ENCODE results near the gene CDC14A. TPM values are rescaled to one million over a fixed set of nuclear protein-coding genes. Genes with fewer than 3 reads are reported as not detected.

Gene CDC14A
- polyA plus RNA-seq, 1 donor from 2014 or later = 2.7 TPM

DNA sequence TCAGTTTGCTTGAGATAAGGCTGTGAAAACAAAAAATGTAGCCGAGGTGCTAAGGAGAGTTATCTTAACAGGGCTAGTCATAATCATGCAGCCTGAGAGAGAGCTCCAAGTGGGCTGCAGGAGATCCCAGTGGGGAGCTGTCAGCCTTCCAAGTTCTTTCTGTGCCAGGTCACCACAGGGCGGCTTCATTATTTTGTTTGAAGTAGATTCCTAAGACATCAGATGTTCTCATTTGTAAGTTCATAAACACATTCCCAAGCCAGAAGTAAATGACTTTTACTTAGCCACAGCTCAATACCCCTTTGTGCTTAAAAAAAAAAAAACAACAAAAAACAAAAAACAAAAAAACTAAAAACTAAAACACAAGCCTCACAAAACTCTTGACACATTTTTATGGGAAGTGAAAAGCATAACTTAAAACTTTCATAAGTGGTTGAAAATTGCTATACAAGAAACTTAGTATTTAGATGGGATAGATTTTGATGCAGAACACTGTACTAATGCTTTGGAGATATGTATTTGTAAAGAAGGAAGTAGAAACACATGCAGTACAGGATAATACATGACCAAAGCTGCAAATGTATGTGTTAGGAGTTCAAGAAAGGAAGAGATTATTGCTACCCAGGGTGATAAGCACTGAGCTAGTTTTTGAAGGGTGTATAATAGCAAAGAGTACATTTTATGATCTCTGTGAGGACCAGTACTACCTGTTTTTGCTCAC lies 8.6 kb downstream of the CDC14A start:
- Histone ChIP-seq H3K9me3 (ENCODE audit: low read length) (no peaks in the 10 kb centered on the region), H3K4me2 (ENCODE audit: low read length) (no peak overlapping the region), H3K27ac (ENCODE audit: low read length) (no peak overlapping the region), H3K9me2 (ENCODE audit: insufficient read depth, low read length) (no peaks in the 10 kb centered on the region), H3K27me3 (ENCODE audit: insufficient read depth, low read depth, low read length) (no peaks in the 10 kb centered on the region), H3K79me2 (replicated peaks; ENCODE audit: insufficient read depth, low read length) (peaks cover 29% of the 10 kb centered on the region), H3F3A (ENCODE audit: insufficient read depth, low read length, poor library complexity, severe bottlenecking) (no peaks in the 10 kb centered on the region), H4K20me1 (ENCODE audit: insufficient read depth) (no peaks in the 10 kb centered on the region), H3K4me3 (ENCODE audit: low read length) (no peak overlapping the region), H3K36me3 (ENCODE audit: insufficient read depth, low read length) (no peaks in the 10 kb centered on the region), H3K9ac (ENCODE audit: low read length) (no peak overlapping the region), H2AFZ (ENCODE audit: low read depth, low read length) (no peak overlapping the region)
- TF ChIP-seq EZH2 (IDR thresholded peaks at IDR 0.05; ENCODE audit: borderline replicate concordance, insufficient read depth, low read length, poor library complexity, severe bottlenecking) (no peak), TAF1 (IDR thresholded peaks at IDR 0.05; ENCODE audit: low read depth) (no peak), EP300 (conservative IDR thresholded peaks at IDR 0.05; ENCODE audit: poor library complexity, severe bottlenecking) (no peak), SMC3 (conservative IDR thresholded peaks at IDR 0.05; ENCODE audit: poor library complexity) (no peak)
- TF ChIP-seq, protein P1, sequence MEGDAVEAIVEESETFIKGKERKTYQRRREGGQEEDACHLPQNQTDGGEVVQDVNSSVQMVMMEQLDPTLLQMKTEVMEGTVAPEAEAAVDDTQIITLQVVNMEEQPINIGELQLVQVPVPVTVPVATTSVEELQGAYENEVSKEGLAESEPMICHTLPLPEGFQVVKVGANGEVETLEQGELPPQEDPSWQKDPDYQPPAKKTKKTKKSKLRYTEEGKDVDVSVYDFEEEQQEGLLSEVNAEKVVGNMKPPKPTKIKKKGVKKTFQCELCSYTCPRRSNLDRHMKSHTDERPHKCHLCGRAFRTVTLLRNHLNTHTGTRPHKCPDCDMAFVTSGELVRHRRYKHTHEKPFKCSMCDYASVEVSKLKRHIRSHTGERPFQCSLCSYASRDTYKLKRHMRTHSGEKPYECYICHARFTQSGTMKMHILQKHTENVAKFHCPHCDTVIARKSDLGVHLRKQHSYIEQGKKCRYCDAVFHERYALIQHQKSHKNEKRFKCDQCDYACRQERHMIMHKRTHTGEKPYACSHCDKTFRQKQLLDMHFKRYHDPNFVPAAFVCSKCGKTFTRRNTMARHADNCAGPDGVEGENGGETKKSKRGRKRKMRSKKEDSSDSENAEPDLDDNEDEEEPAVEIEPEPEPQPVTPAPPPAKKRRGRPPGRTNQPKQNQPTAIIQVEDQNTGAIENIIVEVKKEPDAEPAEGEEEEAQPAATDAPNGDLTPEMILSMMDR (IDR thresholded peaks at IDR 0.05; ENCODE audit: poor library complexity, severe bottlenecking) = no peak

DNA sequence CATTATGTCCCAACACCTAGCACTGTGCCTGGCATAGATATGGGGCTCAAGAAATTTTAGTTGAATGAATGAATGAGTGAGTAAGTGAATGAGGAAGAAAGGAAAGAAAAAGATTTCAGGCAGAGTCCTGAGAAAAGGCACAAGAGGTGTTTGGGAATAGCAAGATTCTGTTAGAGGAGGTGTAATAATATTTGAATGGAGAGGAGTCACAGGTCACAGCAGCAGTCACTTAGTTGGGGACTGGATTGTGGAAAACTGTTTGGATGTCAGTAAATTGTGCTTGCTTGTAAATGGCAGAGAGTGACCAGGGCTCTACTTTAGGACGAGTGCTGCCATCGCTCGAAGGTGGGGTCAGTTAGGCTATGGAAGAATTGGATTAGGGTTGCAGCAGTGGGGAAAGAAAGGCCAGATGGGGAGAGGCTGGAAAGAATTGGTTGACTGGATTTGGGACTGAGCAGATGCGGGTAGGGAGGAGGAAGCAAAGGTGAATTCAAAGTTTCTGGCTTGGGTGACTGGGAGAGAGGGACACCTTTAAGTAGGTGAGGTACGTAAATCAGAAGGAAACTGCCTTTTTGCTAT lies 9.3 kb downstream of the CDC14A start:
- H3K27me3 ChIP-seq (ENCODE audit: insufficient read depth, low read depth, low read length) = no peaks in the 10 kb centered on the region
- H3K9me3 ChIP-seq (ENCODE audit: low read length) = no peaks in the 10 kb centered on the region
- H3K4me2 ChIP-seq (ENCODE audit: low read length) = no peak overlapping the region
- peaks cover 25% of the 10 kb centered on the region for H3K79me2 ChIP-seq (replicated peaks; ENCODE audit: insufficient read depth, low read length)
- H3K27ac ChIP-seq (ENCODE audit: low read length) = no peak overlapping the region
- no peaks in the 10 kb centered on the region for H4K20me1 ChIP-seq (ENCODE audit: insufficient read depth)
- no peak overlapping the region for H3K4me3 ChIP-seq (ENCODE audit: low read length)
- no peak overlapping the region for H2AFZ ChIP-seq (ENCODE audit: low read depth, low read length)
- H3K9ac ChIP-seq (ENCODE audit: low read length) = no peak overlapping the region
- no peaks in the 10 kb centered on the region for H3K9me2 ChIP-seq (ENCODE audit: insufficient read depth, low read length)
- H3K36me3 ChIP-seq (ENCODE audit: insufficient read depth, low read length) = no peaks in the 10 kb centered on the region
- TF ChIP-seq SMC3 (conservative IDR thresholded peaks at IDR 0.05; ENCODE audit: poor library complexity) (no peak), TAF1 (IDR thresholded peaks at IDR 0.05; ENCODE audit: low read depth) (no peak), RAD21 (conservative IDR thresholded peaks at IDR 0.05) (no peak), EZH2 (IDR thresholded peaks at IDR 0.05; ENCODE audit: borderline replicate concordance, insufficient read depth, low read length, poor library complexity, severe bottlenecking) (no peak), POLR2AphosphoS5 (IDR thresholded peaks at IDR 0.05) (no peak), EP300 (conservative IDR thresholded peaks at IDR 0.05; ENCODE audit: poor library complexity, severe bottlenecking) (no peak), MXI1 (conservative IDR thresholded peaks at IDR 0.05; ENCODE audit: poor library complexity, severe bottlenecking) (no peak)
- TF ChIP-seq, protein P2, sequence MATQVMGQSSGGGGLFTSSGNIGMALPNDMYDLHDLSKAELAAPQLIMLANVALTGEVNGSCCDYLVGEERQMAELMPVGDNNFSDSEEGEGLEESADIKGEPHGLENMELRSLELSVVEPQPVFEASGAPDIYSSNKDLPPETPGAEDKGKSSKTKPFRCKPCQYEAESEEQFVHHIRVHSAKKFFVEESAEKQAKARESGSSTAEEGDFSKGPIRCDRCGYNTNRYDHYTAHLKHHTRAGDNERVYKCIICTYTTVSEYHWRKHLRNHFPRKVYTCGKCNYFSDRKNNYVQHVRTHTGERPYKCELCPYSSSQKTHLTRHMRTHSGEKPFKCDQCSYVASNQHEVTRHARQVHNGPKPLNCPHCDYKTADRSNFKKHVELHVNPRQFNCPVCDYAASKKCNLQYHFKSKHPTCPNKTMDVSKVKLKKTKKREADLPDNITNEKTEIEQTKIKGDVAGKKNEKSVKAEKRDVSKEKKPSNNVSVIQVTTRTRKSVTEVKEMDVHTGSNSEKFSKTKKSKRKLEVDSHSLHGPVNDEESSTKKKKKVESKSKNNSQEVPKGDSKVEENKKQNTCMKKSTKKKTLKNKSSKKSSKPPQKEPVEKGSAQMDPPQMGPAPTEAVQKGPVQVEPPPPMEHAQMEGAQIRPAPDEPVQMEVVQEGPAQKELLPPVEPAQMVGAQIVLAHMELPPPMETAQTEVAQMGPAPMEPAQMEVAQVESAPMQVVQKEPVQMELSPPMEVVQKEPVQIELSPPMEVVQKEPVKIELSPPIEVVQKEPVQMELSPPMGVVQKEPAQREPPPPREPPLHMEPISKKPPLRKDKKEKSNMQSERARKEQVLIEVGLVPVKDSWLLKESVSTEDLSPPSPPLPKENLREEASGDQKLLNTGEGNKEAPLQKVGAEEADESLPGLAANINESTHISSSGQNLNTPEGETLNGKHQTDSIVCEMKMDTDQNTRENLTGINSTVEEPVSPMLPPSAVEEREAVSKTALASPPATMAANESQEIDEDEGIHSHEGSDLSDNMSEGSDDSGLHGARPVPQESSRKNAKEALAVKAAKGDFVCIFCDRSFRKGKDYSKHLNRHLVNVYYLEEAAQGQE (IDR thresholded peaks at IDR 0.05; ENCODE audit: borderline replicate concordance) = no peak
- TF ChIP-seq, protein P1 (IDR thresholded peaks at IDR 0.05; ENCODE audit: poor library complexity, severe bottlenecking) = no peak
- no peaks in the 10 kb centered on the region for H3F3A ChIP-seq (ENCODE audit: insufficient read depth, low read length, poor library complexity, severe bottlenecking)
